ENCODE data around the gene P2RX1. TPM values are rescaled to one million over a fixed set of nuclear protein-coding genes. Genes with fewer than 3 reads are reported as not detected.
A peak's percentile ranks its signal among the peaks of the same experiment; 100 is the strongest.

P2RX1 gene
- polyA plus RNA-seq, 2 of the 4 experiments (the other 2 are of a cell fraction), result 0.05 to 0.13 TPM

DNA sequence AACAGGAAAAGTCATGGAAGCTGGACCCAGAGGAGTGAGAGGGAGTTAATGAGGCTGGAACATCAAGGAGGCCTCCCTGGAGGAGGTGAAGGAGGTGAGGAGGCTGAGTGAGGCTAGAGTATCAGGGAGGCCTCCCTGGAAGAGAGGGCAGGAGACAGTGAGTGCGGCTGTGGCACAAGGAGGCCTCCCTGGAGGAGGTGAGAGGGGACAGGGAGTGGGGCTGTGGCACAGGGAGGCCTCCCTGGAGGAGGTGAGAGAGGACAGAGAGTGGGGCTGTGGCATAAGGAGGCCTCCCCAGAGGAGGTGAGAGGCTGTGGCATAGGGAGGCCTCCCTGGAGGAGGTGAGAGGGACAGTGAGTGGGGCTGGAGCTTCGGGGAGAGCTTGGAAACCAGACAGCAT is 28.9 kb downstream of the P2RX1 start:
- no peak for FAIRE-seq
- ChIA-PET POLR2A (no interaction called here), CTCF (interaction anchor here (1.0 to 3.7 kb wide), 3 partner anchors 24 to 324 kb away, joined by 3 to 29 read pairs (median 5); no protein-coding TSS in a partner anchor)
- H3K27ac ChIP-seq, result peak overlapping the region; percentile 87 to 89; a peak in 4 of 6 replicates
- TF ChIP-seq ZFP36 (IDR thresholded peaks at IDR 0.05; ENCODE audit: borderline replicate concordance, partially characterized antibody), result peak; percentile 95
- no peak for TF ChIP-seq HOXB5 (CRISPR knock-in tag; IDR thresholded peaks at IDR 0.05)
- TF ChIP-seq, protein P1, sequence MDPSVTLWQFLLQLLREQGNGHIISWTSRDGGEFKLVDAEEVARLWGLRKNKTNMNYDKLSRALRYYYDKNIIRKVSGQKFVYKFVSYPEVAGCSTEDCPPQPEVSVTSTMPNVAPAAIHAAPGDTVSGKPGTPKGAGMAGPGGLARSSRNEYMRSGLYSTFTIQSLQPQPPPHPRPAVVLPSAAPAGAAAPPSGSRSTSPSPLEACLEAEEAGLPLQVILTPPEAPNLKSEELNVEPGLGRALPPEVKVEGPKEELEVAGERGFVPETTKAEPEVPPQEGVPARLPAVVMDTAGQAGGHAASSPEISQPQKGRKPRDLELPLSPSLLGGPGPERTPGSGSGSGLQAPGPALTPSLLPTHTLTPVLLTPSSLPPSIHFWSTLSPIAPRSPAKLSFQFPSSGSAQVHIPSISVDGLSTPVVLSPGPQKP (IDR thresholded peaks at IDR 0.05; ENCODE audit: low read depth, low read length), result no peak
- TF ChIP-seq PHF8 (IDR thresholded peaks at IDR 0.05; ENCODE audit: borderline replicate concordance, low read depth), result no peak
- WGBS (ENCODE audit: missing lambda C conversion rate), result 50% methylated on average over 2 of the region's 2 CpGs
- H3K4me3 ChIP-seq, result no peak overlapping the region
- no peak for DNase-seq (ENCODE audit: low read depth in 1 of 2, low spot score in 1 of 2)
- H3K4me1 ChIP-seq, result peaks cover 64% of the 10 kb centered on the region
- no peaks in the 10 kb centered on the region for H3K9me3 ChIP-seq
- no peak overlapping the region for H3K4me2 ChIP-seq
- no peak for ATAC-seq

DNA sequence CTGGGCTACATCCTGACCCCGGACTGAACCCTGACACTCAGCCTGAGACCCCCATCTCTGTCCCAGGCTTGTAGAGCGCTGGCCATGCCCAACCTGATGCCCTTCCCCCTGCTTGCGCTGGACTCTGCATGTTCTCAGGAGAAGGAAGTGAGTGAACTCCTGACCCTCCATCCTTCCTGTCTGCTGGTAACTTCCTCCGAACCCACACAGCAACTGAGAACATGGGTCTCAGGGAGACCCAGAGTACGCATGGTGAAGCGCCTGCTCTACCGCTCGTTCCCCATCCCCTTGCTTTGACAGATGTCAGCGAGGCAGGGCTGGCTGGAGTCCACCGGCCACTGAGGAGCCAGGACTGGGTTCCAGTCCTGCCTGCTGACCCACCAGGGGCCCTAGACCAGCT is 29.5 kb downstream of the P2RX1 start:
- CTCF ChIA-PET, result interaction anchor here (0.6 to 1.5 kb wide), 2 partner anchors 40 to 42 kb away, joined by 3 to 5 read pairs; partner anchors contain the start of gene NCBP3
- peaks cover 63% of the 10 kb centered on the region for H3K4me1 ChIP-seq
- FAIRE-seq, result no peak

DNA sequence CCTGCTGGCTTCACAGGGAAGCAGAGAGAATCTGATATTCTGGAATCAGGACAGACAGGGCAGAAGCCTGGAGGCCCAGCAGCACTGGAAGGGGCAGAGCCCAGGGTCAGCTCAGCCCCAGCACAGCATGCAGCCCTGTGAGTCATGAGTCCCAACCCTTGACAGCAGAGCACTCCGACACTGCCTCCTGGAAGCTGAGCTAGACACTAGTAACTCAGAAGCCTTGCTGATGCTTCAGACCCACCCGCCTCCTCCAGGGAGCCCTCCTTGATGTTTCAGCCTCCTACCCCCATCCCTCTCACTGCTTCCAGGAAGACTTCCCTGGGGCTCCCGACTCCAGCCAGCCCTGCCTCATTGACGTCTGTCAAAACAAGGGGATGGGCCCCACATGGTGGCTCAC is 30.3 kb downstream of the P2RX1 start:
- H3K27ac ChIP-seq, result peak overlapping the region; percentile 22 to 89; a peak in 4 of 6 replicates
- FAIRE-seq, result peak; percentile 85

More for the DNA sequence above, 29.5 kb downstream of the P2RX1 start:
- Histone ChIP-seq H3K4me3 (no peak overlapping the region), H3K9me3 (no peaks in the 10 kb centered on the region), H3K4me2 (no peak overlapping the region), H3K27ac (peak overlapping the region; percentile 87 to 89; a peak in 3 of 6 replicates)
- ATAC-seq (no peak), DNase-seq (ENCODE audit: low read depth in 1 of 2, low spot score in 1 of 2) (no peak)
- POLR2A ChIA-PET, result no interaction called here
- TF ChIP-seq CHD4 (IDR thresholded peaks at IDR 0.05; ENCODE audit: borderline replicate concordance) (no peak), JUNB (IDR thresholded peaks at IDR 0.05) (no peak), PHF8 (IDR thresholded peaks at IDR 0.05; ENCODE audit: borderline replicate concordance, low read depth) (no peak), RCOR1 (IDR thresholded peaks at IDR 0.05; ENCODE audit: low read depth, low read length) (no peak)
- WGBS (ENCODE audit: missing lambda C conversion rate), result 94% methylated on average over 10 of the region's 10 CpGs

DNA sequence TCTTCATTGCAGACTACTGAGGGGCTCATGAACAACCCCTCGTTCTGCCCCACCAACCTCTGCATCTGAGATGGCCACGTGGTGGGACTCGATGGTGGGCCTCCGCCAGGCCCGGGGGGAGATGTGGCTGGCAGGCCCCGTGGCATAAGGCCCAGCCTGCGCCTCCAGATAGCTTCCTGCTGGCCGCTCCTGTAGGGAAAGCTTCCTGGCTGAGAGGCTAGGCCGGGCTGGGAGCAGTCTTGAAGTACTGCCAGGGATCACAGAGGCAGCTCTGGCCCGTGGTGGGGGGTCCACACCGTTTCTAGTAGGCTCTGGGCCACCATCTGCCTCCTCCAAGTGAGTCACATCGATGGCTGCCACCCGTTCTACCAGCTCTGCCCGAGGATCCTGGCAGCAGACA is 31.0 kb downstream of the P2RX1 start:
- no peak overlapping the region for H3K4me2 ChIP-seq
- WGBS (ENCODE audit: missing lambda C conversion rate), result 82% methylated on average over 14 of the region's 14 CpGs
- ATAC-seq (no peak), DNase-seq (ENCODE audit: low read depth in 1 of 2, low spot score in 1 of 2) (no peak), FAIRE-seq (no peak)
- no peaks in the 10 kb centered on the region for H3K9me3 ChIP-seq
- peak overlapping the region; percentile 22 to 89; a peak in 4 of 6 replicates for H3K27ac ChIP-seq
- no peak overlapping the region for H3K4me3 ChIP-seq
- CTCF ChIA-PET, result interaction anchor here (0.7 to 11.0 kb wide), 13 partner anchors 9 to 189 kb away, joined by 3 to 101 read pairs (median 3); partner anchors contain the start of gene NCBP3
- POLR2A ChIA-PET, result no interaction called here
- peaks cover 48% of the 10 kb centered on the region for H3K4me1 ChIP-seq
- TF ChIP-seq MYC (IDR thresholded peaks at IDR 0.05; ENCODE audit: borderline replicate concordance, low read length) (no peak), ZSCAN20 (CRISPR knock-in tag; IDR thresholded peaks at IDR 0.05) (no peak), POLR2AphosphoS2 (conservative IDR thresholded peaks at IDR 0.05; ENCODE audit: low read length) (no peak), FOSB (CRISPR knock-in tag; IDR thresholded peaks at IDR 0.05) (no peak), HOXB13 (CRISPR knock-in tag; IDR thresholded peaks at IDR 0.05; ENCODE audit: low read depth) (no peak), POLR2A (IDR thresholded peaks at IDR 0.05; ENCODE audit: low read length) (no peak)
- TF ChIP-seq, protein P2, sequence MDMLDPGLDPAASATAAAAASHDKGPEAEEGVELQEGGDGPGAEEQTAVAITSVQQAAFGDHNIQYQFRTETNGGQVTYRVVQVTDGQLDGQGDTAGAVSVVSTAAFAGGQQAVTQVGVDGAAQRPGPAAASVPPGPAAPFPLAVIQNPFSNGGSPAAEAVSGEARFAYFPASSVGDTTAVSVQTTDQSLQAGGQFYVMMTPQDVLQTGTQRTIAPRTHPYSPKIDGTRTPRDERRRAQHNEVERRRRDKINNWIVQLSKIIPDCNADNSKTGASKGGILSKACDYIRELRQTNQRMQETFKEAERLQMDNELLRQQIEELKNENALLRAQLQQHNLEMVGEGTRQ (IDR thresholded peaks at IDR 0.05), result no peak
- TF ChIP-seq, protein P3, sequence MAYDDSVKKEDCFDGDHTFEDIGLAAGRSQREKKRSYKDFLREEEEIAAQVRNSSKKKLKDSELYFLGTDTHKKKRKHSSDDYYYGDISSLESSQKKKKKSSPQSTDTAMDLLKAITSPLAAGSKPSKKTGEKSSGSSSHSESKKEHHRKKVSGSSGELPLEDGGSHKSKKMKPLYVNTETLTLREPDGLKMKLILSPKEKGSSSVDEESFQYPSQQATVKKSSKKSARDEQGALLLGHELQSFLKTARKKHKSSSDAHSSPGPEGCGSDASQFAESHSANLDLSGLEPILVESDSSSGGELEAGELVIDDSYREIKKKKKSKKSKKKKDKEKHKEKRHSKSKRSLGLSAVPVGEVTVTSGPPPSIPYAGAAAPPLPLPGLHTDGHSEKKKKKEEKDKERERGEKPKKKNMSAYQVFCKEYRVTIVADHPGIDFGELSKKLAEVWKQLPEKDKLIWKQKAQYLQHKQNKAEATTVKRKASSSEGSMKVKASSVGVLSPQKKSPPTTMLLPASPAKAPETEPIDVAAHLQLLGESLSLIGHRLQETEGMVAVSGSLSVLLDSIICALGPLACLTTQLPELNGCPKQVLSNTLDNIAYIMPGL (CRISPR knock-in tag; IDR thresholded peaks at IDR 0.05; ENCODE audit: borderline replicate concordance), result no peak

More for the DNA sequence above, 30.3 kb downstream of the P2RX1 start:
- POLR2A ChIA-PET, result no interaction called here
- Histone ChIP-seq H3K9me3 (no peaks in the 10 kb centered on the region), H3K4me1 (peaks cover 55% of the 10 kb centered on the region), H3K4me3 (no peak overlapping the region), H3K4me2 (peak overlapping the region; percentile 17; the same call in 1 of the 3 replicates)
- 41% methylated on average over 4 of the region's 4 CpGs for WGBS (ENCODE audit: missing lambda C conversion rate)
- ATAC-seq, result peak; percentile 54 to 73
- TF ChIP-seq, protein P4, sequence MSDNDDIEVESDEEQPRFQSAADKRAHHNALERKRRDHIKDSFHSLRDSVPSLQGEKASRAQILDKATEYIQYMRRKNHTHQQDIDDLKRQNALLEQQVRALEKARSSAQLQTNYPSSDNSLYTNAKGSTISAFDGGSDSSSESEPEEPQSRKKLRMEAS (IDR thresholded peaks at IDR 0.05), result peak; percentile 37; the same call in 1 of the 2 replicates
- TF ChIP-seq CEBPB (IDR thresholded peaks at IDR 0.05) (no peak), ZFP36 (IDR thresholded peaks at IDR 0.05; ENCODE audit: borderline replicate concordance, partially characterized antibody) (peak; percentile 100), FOSL2 (IDR thresholded peaks at IDR 0.05) (no peak), FOSL2 (CRISPR knock-in tag; IDR thresholded peaks at IDR 0.05) (peak; percentile 68)
- TF ChIP-seq, protein P5, sequence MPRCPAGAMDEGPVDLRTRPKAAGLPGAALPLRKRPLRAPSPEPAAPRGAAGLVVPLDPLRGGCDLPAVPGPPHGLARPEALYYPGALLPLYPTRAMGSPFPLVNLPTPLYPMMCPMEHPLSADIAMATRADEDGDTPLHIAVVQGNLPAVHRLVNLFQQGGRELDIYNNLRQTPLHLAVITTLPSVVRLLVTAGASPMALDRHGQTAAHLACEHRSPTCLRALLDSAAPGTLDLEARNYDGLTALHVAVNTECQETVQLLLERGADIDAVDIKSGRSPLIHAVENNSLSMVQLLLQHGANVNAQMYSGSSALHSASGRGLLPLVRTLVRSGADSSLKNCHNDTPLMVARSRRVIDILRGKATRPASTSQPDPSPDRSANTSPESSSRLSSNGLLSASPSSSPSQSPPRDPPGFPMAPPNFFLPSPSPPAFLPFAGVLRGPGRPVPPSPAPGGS (IDR thresholded peaks at IDR 0.05), result no peak
- DNase-seq (ENCODE audit: low read depth in 1 of 2, low spot score in 1 of 2), result peak; percentile 73 to 81
- CTCF ChIA-PET, result interaction anchor here (0.6 to 11.0 kb wide), 10 partner anchors 8 to 188 kb away, joined by 3 to 101 read pairs (median 3); partner anchors contain the start of gene NCBP3
